Suprapubic skin (tissue), 4 donors: ENCODE measurements around the gene CERS6. TPM values are rescaled to one million over a fixed set of nuclear protein-coding genes. Genes with fewer than 3 reads are reported as not detected.

Experiments used
- DNase-seq, 2 donors: peaks; one replicate each; pipeline ENCODE4 v3.0.0-alpha.2; 2019; ENCODE audit warnings: low spot score in 2 of 2
- H3K27ac ChIP-seq: fragments of 200-600 bp; sonication (generic); one replicate; pipeline ENCODE4 v1.5.1; 2019
- H3K27me3 ChIP-seq: fragments of 200-600 bp; sonication (generic); one replicate; pipeline ENCODE4 v1.5.1; 2019
- H3K36me3 ChIP-seq: fragments of 200-600 bp; sonication (generic); one replicate; pipeline ENCODE4 v1.5.1; 2019
- H3K4me1 ChIP-seq: fragments of 200-600 bp; sonication (generic); one replicate; pipeline ENCODE4 v1.5.1; 2019
- H3K4me3 ChIP-seq: fragments of 200-600 bp; sonication (generic); one replicate; pipeline ENCODE4 v1.5.1; 2019; ENCODE audit warnings: mild to moderate bottlenecking
- H3K9me3 ChIP-seq: fragments of 200-600 bp; sonication (generic); one replicate; pipeline ENCODE4 v1.5.1; 2019
- CTCF ChIP-seq, 2 donors: fragments of 200-600 bp in 1 of 2; fragments of 450-650 bp in 1 of 2; sonication (generic) in 1 of 2; IDR thresholded peaks; one replicate each; pipeline ENCODE4 v1.5.1; 2016 to 2019; ENCODE audit warnings: antibody characterized with exemption in 2 of 2, mild to moderate bottlenecking in 1 of 2, moderate library complexity in 1 of 2
- EP300 ChIP-seq: sonication (generic); formaldehyde crosslinking; IDR thresholded peaks from one replicate; pipeline ENCODE4 v1.6.1; 2017; ENCODE audit warnings: antibody characterized with exemption
- POLR2A ChIP-seq, 2 donors: fragments of 450-650 bp; IDR thresholded peaks; one replicate each; pipeline ENCODE4 v1.6.1; 2017; ENCODE audit warnings: antibody characterized with exemption in 2 of 2, mild to moderate bottlenecking in 2 of 2, moderate library complexity in 2 of 2
- POLR2AphosphoS5 ChIP-seq, 3 donors: sonication (generic); formaldehyde crosslinking; IDR thresholded peaks; one replicate each; pipeline ENCODE4 v1.6.1; 2017; ENCODE audit warnings: antibody characterized with exemption in 3 of 3
- WGBS: methylation state at CpG from one replicate; pipeline ENCODE4 v1.1.5; 2018; 5-methylcytosine and 5-hydroxymethylcytosine counted together
- total RNA-seq, 4 donors: library from RNA; depleted of rRNA; stranded (reverse); fragments of >200 nt; gene quantifications; one replicate each; pipeline ENCODE4 v1.1.0, GENCODE V29; 2016

CERS6 gene
- total RNA-seq, 4 donors from 2014 or later, result 68.7 to 83.3 (median 77.0) TPM

- WGBS, result 89% methylated on average over 2 of the region's 2 CpGs
- Histone ChIP-seq H3K4me3 (no peak overlapping the region), H3K27me3 (no peaks in the 10 kb centered on the region), H3K36me3 (no peaks in the 10 kb centered on the region), H3K4me1 (no peaks in the 10 kb centered on the region), H3K9me3 (no peaks in the 10 kb centered on the region), H3K27ac (no peak overlapping the region)
- TF ChIP-seq POLR2A (IDR thresholded peaks at IDR 0.05), result no peak
- no peak for TF ChIP-seq EP300
- TF ChIP-seq CTCF (IDR thresholded peaks at IDR 0.05), result no peak
- no peak for TF ChIP-seq POLR2AphosphoS5 (IDR thresholded peaks at IDR 0.05)
- DNase-seq, result no peak
Measured at GRCh38 chr2:168732100-168732499, 276.0 kb downstream of the CERS6 start.

GRCh38 chr2:168732506-168732905, 276.4 kb downstream of the CERS6 start:
- TF ChIP-seq POLR2A (IDR thresholded peaks at IDR 0.05) (no peak), CTCF (IDR thresholded peaks at IDR 0.05) (no peak), POLR2AphosphoS5 (IDR thresholded peaks at IDR 0.05) (no peak), EP300 (no peak)
- H3K36me3 ChIP-seq, result no peaks in the 10 kb centered on the region
- DNase-seq, result no peak
- H3K27ac ChIP-seq, result no peak overlapping the region
- no peak overlapping the region for H3K4me3 ChIP-seq
- no peaks in the 10 kb centered on the region for H3K4me1 ChIP-seq
- H3K9me3 ChIP-seq, result no peaks in the 10 kb centered on the region
- H3K27me3 ChIP-seq, result no peaks in the 10 kb centered on the region

- no peak overlapping the region for H3K4me3 ChIP-seq
- no peak for DNase-seq
- TF ChIP-seq CTCF (IDR thresholded peaks at IDR 0.05) (no peak), EP300 (no peak), POLR2AphosphoS5 (IDR thresholded peaks at IDR 0.05) (no peak), POLR2A (IDR thresholded peaks at IDR 0.05) (no peak)
- WGBS, result 75% methylated on average over 6 of the region's 6 CpGs
- H3K27me3 ChIP-seq, result no peaks in the 10 kb centered on the region
- no peak overlapping the region for H3K27ac ChIP-seq
- peaks cover 5% of the 10 kb centered on the region for H3K4me1 ChIP-seq
- no peaks in the 10 kb centered on the region for H3K36me3 ChIP-seq
- H3K9me3 ChIP-seq, result no peaks in the 10 kb centered on the region
Measured at GRCh38 chr2:168734199-168734760, 278.2 kb downstream of the CERS6 start.

GRCh38 chr2:168736649-168737445, 280.8 kb downstream of the CERS6 start:
- 88% methylated on average over 12 of the region's 12 CpGs for WGBS
- Histone ChIP-seq H3K4me1 (peaks cover 5% of the 10 kb centered on the region), H3K36me3 (no peaks in the 10 kb centered on the region), H3K9me3 (no peaks in the 10 kb centered on the region), H3K27ac (no peak overlapping the region), H3K4me3 (no peak overlapping the region), H3K27me3 (no peaks in the 10 kb centered on the region)
- TF ChIP-seq POLR2AphosphoS5 (IDR thresholded peaks at IDR 0.05) (no peak), CTCF (IDR thresholded peaks at IDR 0.05) (no peak), EP300 (no peak), POLR2A (IDR thresholded peaks at IDR 0.05) (no peak)
- no peak for DNase-seq

GRCh38 chr2:168738062-168738461, 282.0 kb downstream of the CERS6 start:
- no peak overlapping the region for H3K27ac ChIP-seq
- no peak for DNase-seq
- WGBS, result 55% methylated on average over 1 of the region's 1 CpG

More at GRCh38 chr2:168738062-168738461, 282.0 kb downstream of the CERS6 start:
- H3K27me3 ChIP-seq, result no peaks in the 10 kb centered on the region
- TF ChIP-seq POLR2AphosphoS5 (IDR thresholded peaks at IDR 0.05), result no peak
- TF ChIP-seq CTCF (IDR thresholded peaks at IDR 0.05), result no peak
- no peak for TF ChIP-seq EP300
- TF ChIP-seq POLR2A (IDR thresholded peaks at IDR 0.05), result no peak
- H3K36me3 ChIP-seq, result no peaks in the 10 kb centered on the region
- no peaks in the 10 kb centered on the region for H3K9me3 ChIP-seq
- no peak overlapping the region for H3K4me3 ChIP-seq
- H3K4me1 ChIP-seq, result peaks cover 5% of the 10 kb centered on the region
